NCI-H128 (cell line): ENCODE measurements around the gene ACADS.
"Not testable (repeated sequence)": the region's sequence is repeated elsewhere in the genome, so short reads cannot be mapped to it uniquely, and the experiment has no call there.

ENCODE experiments used
- DNase-seq: peaks from one replicate; lab custom pipeline; 2025; ENCODE audit not compliant: unreplicated experiment; lab: John Stamatoyannopoulos, UW

ACADS gene

GRCh38 chr12:120726510-120726793 lies 826 bp downstream of the ACADS start:
- no peak for DNase-seq

- DNase-seq, result no peak
Observed at GRCh38 chr12:120726961-120727360, 1.3 kb downstream of the ACADS start.

DNA sequence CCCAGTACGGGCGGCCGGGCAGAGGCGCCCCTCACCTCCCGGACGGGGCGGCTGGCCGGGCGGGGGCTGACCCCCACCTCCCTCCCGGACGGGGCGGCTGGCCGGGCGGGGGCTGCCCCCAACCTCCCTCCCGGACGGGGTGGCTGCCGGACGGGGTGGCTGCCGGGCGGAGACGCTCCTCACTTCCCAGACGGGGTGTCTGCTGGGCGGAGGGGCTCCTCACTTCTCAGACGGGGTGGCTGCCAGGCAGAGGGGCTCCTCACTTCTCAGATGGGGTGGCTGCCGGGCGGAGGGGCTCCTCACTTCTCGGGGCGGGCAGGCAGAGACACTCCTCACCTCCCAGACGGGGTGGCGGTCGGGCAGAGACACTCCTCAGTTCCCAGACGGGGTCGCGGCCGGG lies 6.6 kb downstream of the ACADS start:
- not testable (repeated sequence) for DNase-seq

GRCh38 chr12:120733574-120733973 lies 7.9 kb downstream of the ACADS start:
- no peak for DNase-seq

DNA sequence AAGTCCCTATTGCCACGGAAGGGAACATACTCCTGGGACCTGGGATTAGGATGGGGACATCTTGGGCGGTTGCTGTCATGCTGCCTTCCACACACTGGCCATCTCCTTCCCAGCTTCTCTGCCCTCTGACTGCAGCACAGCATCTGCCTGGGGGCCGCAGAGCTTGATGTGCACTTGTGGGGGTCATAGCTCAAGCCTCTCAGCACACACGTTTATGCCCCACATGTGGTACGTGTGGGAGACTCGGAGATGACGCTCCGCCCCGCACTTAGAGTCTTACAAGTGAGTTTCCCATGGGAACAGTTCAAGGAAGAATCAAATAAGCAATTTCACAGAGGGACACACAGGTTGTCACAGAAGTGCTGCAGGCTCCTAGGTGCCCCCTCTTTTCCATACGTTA lies 8.6 kb downstream of the ACADS start:
- DNase-seq, result no peak

- DNase-seq, result no peak
Observed at GRCh38 chr12:120735181-120735580, 9.6 kb downstream of the ACADS start.

DNA sequence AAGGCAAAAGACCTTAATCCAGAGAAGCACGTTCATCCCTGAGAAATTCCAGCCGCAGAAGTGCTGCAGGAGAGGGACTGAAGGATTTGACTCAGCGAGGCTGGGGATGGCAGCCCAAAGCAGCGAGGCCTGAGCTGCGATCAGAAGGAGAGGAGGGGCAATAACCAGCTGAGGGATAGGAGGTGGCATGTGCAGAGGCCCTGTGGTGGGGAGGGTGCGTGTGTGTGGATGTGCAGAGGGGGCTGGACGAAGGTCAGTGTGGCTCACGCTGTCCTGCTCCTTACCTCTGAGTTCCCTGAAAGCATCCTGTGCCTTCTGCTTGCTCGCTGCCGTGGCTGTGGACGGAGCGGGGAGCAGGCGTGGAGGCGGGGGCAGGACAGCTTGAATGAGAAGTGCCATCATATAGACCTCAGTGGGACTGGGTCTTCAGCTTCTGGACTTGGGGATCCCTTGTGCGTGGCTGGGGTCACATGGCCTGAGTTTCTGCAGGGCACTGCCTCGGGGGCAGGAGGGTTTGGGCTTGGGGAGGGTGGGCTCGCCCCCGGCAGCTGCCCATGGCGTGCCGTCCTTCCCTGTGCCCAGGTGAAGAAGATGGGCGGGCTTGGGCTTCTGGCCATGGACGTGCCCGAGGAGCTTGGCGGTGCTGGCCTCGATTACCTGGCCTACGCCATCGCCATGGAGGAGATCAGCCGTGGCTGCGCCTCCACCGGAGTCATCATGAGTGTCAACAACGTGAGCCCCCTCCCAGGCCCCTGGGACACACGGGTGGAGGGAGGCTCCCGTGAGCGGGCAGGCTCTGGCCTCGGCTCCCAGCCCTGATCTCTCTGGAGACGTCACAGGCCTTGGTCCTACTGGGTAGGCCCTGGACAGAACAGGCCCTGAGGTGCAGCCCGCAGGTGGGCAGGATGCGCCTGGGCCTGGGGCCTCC lies 11.0 kb downstream of the ACADS start:
- DNase-seq, result no peak

DNA sequence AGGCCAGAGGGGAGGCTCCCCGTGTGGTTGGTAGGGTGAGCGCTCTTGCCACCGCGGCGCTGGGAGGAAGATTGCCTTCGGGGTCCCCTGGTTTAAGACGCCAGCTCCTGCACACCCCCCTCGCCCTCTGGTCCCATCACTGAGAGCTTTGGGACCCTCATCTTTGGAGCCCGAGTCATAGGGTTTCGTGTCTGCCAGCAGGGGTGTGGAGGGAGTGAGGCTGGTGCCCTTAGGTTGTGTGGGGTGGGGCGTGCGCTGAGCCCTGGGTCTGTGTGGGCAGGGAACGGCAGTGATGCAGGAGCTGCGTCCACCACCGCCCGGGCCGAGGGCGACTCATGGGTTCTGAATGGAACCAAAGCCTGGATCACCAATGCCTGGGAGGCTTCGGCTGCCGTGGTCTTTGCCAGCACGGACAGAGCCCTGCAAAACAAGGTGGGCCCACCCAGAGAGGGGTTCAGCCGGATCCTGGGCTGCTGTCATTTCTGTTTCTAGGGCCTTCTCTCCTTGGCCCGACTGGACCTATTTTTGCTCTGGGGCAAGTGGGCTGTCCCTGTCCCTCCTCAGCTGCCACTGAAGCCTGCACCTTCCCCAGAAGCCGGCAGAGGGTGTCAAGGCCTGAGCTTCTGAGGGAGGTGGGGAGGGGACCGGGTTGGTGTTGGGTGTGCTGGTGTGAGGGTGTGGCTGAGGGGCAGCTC lies 12.1 kb downstream of the ACADS start:
- no peak for DNase-seq

DNA sequence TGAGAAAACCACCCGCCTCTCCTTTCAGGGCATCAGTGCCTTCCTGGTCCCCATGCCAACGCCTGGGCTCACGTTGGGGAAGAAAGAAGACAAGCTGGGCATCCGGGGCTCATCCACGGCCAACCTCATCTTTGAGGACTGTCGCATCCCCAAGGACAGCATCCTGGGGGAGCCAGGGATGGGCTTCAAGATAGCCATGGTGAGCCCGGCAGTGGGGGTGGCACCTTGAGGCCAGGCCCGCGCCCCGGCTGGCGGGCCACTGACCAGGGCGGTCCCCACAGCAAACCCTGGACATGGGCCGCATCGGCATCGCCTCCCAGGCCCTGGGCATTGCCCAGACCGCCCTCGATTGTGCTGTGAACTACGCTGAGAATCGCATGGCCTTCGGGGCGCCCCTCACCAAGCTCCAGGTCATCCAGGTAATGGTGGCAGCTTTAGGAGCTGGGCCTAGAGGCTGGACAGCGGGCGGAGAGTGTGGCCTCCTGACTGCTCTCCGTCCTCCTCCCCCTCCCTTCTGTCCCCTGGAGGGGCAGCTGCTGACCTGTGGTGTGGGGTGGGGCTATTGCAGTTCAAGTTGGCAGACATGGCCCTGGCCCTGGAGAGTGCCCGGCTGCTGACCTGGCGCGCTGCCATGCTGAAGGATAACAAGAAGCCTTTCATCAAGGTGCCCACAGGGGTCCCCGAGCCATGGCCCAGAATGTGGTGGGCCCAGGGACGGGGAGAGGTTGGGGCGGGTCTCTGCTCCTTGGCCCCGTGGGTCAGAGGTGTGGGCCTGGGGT lies 12.8 kb downstream of the ACADS start:
- DNase-seq, result no peak

DNA sequence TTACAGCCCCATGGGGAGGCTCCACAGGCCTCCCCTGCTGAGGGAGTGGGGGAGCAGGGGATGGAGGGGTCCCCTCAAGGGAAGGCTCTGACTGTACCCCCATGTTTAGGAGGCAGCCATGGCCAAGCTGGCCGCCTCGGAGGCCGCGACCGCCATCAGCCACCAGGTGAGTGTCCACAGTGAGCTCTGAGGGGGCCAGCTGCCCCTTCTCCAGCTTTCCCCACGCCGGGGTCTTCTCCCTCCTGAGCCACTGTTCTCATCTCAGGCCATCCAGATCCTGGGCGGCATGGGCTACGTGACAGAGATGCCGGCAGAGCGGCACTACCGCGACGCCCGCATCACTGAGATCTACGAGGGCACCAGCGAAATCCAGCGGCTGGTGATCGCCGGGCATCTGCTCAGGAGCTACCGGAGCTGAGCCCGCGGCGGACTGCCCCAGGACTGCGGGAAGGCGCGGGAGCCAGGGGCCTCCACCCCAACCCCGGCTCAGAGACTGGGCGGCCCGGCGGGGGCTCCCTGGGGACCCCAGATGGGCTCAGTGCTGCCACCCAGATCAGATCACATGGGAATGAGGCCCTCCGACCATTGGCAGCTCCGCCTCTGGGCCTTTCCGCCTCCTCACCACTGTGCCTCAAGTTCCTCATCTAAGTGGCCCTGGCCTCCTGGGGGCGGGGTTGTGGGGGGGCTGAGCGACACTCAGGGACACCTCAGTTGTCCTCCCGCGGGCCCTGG lies 13.6 kb downstream of the ACADS start:
- no peak for DNase-seq

DNA sequence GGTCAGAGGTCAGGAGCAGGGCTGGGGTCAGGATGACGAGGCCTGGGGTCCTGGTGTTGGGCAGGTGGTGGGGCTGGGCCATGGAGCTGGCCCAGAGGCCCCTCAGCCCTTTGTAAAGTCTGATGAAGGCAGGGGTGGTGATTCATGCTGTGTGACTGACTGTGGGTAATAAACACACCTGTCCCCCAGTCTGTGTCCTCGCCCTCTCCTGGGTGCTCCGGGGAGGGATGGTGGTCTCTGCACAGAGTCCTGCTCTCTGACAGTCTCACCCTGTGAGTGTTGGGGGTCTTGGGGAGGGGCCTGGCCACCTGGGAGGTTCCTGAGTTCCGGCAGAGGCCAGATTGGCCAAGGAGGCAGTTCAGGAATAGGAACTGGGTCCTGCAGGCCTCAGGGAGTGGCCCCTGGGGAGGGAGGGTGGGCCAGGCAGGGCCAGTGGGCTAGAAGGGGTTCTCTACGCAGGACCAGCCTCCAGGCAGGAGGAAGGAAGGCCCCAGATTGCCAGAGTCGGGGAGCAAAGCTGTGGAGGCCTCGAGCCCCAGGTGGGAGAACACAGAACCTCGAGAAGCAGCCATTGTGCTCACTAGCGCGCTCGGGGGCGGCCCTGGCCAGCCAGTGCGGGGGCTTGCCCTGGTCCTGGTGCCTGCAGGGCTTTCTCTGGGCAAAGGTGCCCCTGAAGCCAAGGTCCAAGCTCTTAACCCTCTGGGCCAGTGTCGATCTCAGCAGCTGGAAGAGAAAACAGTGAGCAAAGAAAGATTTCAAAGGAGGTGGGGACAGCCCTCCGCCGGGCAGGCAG lies 14.4 kb downstream of the ACADS start:
- DNase-seq, result no peak

DNA sequence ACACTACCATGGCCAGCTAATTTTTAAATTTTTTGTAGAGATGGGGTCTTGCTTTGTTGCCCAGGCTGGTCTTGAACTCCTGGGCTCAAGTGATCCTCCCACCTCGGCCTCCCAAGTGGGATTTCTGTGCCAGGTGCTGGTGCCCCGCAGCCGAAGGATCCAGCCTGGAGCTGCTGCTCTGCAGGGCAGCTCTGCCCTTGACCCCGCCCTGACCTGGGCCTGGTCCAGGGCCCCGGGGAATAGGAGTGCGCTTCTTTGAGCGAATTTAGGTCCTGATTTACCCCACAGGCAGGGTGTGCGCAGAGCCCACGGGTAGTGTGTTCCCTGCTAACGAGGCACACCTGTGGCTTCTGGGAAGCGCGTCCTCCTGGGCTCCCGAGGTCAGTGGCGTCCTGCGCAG lies 15.2 kb downstream of the ACADS start:
- no peak for DNase-seq

GRCh38 chr12:120741476-120742421 lies 16.1 kb downstream of the ACADS start:
- DNase-seq, result no peak

GRCh38 chr12:120744922-120745493 lies 19.4 kb downstream of the ACADS start:
- DNase-seq, result no peak

DNA sequence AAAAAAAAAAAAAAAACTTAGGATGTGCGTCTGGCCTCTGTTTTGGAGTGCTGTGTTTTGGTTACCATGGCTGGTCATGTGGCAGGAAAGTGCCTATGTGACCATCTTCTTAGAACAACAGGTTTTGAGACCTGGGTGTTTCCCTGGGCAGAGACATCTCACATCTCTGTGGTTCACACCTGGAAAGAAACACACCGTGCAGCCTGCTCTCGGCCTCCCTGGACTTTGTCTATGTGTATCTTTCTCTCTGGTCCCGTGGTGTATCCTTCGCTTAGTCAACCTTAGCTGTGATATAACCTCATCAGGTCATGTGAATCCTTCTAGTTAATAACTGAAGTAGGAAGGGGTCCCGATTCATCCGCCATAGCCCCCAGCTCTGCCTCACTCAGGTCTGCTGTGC lies 22.6 kb downstream of the ACADS start:
- DNase-seq, result no peak

DNA sequence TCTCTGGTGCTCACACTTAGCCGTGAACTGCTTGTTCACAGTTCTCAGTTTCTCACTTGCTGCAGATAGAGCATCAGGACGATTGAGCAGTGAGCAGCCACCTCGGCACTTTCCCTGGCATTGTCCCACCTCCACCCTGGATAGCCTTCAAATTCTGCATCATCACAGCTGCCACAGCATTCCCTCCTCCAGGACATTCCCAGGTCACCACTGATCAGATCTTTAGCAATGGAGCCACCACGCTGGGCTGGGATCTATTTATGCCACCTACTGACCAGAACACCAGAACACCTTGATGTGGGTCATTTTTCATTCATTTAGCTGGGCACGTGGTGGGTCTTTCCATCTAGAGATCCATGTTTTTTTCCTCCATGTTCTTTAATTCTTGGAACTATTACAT lies 23.6 kb downstream of the ACADS start:
- DNase-seq, result no peak

- DNase-seq, result no peak
Observed at GRCh38 chr12:120750806-120751205, 25.2 kb downstream of the ACADS start.

DNA sequence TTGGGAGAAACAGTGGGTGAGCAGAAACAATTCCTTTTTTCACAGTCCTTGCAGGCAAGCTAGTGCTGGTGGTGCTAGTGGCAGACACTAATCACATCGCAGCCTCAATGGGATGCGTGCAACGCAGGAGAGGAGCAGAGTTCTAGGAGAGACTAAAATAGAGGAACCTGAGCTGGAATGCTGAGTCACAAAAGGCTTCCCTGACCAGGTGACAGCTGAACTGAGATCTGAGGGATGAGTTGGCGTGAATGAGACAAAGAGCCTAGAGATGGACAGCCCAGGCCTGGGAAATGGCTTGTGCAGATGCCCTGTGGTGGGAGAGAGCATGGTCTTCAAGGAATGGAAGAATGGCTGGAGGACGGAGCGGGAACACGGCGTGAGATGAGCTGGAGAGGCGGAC lies 25.8 kb downstream of the ACADS start:
- DNase-seq, result no peak

GRCh38 chr12:120754792-120755191 lies 29.2 kb downstream of the ACADS start:
- no peak for DNase-seq
